Prostate gland (tissue), 2 donors: Measurements from ENCODE around the gene FAXC. TPM values are rescaled to one million over a fixed set of nuclear protein-coding genes. Genes with fewer than 3 reads are reported as not detected.

Source experiments
- DNase-seq: peaks from one replicate; pipeline ENCODE4 v3.0.0-alpha.2; 2019; ENCODE audit warnings: low spot score
- H3K27ac ChIP-seq, 2 donors: fragments of 200-600 bp; sonication (generic); 2 replicates each; pipeline ENCODE4 v1.5.1; 2017 to 2019
- H3K27me3 ChIP-seq: fragments of 200-600 bp; sonication (generic); replicated peaks from 2 replicates; pipeline ENCODE4 v1.5.1; 2019; ENCODE audit not compliant: insufficient read depth
- H3K36me3 ChIP-seq, 2 donors: fragments of 200-600 bp; sonication (generic); 1 replicate in 1 of 2; 2 replicates in 1 of 2; pipeline versions ENCODE4 v1.5.1 to v1.8.1; 2017 to 2019
- H3K4me1 ChIP-seq: fragments of 200-600 bp; sonication (generic); replicated peaks from 2 replicates; pipeline ENCODE4 v1.5.1; 2019
- H3K4me3 ChIP-seq, 2 donors: fragments of 200-600 bp; sonication (generic); 2 replicates each; pipeline ENCODE4 v1.5.1; 2017 to 2019
- H3K9me3 ChIP-seq: fragments of 200-600 bp; sonication (generic); 2 replicates; pipeline ENCODE4 v1.5.1; 2017
- POLR2A ChIP-seq: fragments of 450-650 bp; IDR thresholded peaks from one replicate; pipeline ENCODE4 v1.6.1; 2016; ENCODE audit warnings: antibody characterized with exemption, mild to moderate bottlenecking
- POLR2AphosphoS5 ChIP-seq: sonication (generic); formaldehyde crosslinking; IDR thresholded peaks from one replicate; pipeline ENCODE4 v1.6.1; 2017; ENCODE audit warnings: antibody characterized with exemption
- WGBS: methylation state at CpG from one replicate; pipeline ENCODE4 v1.1.5; 2018; 5-methylcytosine and 5-hydroxymethylcytosine counted together
- intact Hi-C: fragments of 100-400 bp; cut with DNase I; formaldehyde crosslinking; loops from one replicate; pipeline ENCODE4 v1.14.2; 2022
- total RNA-seq, 2 donors: library from RNA; depleted of rRNA; stranded (reverse); fragments of >200 nt; gene quantifications; one replicate each; pipeline ENCODE4 v1.1.0, GENCODE V29; 2016
- TF ChIP-seq, protein P1 (sequence below), 4 experiments: fragments of 200-600 bp in 2 of 4; fragments of 450-650 bp in 2 of 4; sonication (generic) in 2 of 4; IDR thresholded peaks; 1 replicate in 3 of 4; 2 replicates in 1 of 4; pipeline ENCODE4 v1.5.1; 2016 to 2019; ENCODE audit warnings: antibody characterized with exemption in 4 of 4, mild to moderate bottlenecking in 2 of 4, moderate library complexity in 2 of 4

The FAXC gene
- total RNA-seq, 2 donors from 2014 or later, result 6.5 to 14.7 TPM

DNA sequence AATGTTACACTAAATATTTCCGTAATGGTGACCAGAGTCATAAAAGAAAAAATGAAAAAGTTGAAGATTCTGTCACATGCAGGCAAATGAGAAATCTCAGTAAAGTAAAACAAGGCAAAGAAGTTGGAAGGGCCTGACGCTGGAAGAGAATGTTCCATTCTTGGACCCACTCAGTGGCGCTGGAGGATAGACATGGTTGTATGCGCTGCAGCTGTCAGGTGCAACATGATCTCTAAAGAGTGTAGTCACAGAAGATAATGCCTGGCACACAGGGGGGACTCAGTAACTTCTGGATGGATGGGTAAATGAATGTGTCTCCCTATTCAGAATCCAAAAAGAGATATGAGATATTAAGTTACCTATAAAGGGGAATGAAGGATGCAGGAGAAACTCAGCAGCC, 116.3 kb downstream of the FAXC start:
- Histone ChIP-seq H3K27ac (no peak overlapping the region), H3K4me1 (no peaks in the 10 kb centered on the region), H3K36me3 (no peaks in the 10 kb centered on the region), H3K9me3 (no peaks in the 10 kb centered on the region), H3K27me3 (no peaks in the 10 kb centered on the region), H3K4me3 (no peak overlapping the region)
- 81% methylated on average over 4 of the region's 4 CpGs for WGBS
- DNase-seq, result no peak
- TF ChIP-seq, protein P1, sequence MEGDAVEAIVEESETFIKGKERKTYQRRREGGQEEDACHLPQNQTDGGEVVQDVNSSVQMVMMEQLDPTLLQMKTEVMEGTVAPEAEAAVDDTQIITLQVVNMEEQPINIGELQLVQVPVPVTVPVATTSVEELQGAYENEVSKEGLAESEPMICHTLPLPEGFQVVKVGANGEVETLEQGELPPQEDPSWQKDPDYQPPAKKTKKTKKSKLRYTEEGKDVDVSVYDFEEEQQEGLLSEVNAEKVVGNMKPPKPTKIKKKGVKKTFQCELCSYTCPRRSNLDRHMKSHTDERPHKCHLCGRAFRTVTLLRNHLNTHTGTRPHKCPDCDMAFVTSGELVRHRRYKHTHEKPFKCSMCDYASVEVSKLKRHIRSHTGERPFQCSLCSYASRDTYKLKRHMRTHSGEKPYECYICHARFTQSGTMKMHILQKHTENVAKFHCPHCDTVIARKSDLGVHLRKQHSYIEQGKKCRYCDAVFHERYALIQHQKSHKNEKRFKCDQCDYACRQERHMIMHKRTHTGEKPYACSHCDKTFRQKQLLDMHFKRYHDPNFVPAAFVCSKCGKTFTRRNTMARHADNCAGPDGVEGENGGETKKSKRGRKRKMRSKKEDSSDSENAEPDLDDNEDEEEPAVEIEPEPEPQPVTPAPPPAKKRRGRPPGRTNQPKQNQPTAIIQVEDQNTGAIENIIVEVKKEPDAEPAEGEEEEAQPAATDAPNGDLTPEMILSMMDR (IDR thresholded peaks at IDR 0.05), result no peak
- TF ChIP-seq POLR2AphosphoS5 (no peak), POLR2A (no peak)
- intact Hi-C loops, result no loop called here

DNA sequence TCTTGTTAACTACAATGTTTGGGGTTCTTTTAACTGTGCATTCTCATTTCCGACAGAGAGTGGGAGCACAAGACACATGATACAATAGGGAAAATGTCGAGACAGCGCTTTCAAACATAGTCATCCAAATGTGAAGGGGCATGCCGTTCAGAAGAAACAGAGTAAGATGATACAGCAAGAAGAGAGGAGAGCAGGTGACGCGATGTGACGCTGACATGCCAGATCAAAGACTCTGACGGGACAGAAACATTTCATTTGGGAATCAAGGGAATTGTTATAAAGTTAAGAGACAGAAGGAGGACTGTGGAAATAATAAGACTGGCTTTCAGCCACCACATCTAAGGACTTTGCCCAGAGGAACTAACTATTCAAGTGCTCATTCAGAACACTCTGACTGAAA, 117.4 kb downstream of the FAXC start:
- DNase-seq, result no peak
- Histone ChIP-seq H3K9me3 (no peaks in the 10 kb centered on the region), H3K27me3 (no peaks in the 10 kb centered on the region), H3K36me3 (no peaks in the 10 kb centered on the region), H3K4me1 (no peaks in the 10 kb centered on the region), H3K27ac (no peak overlapping the region), H3K4me3 (no peak overlapping the region)
- intact Hi-C loops, result no loop called here
- 20% methylated on average over 8 of the region's 8 CpGs for WGBS
- TF ChIP-seq, protein P1 (IDR thresholded peaks at IDR 0.05), result no peak
- TF ChIP-seq POLR2AphosphoS5 (no peak), POLR2A (no peak)

DNA sequence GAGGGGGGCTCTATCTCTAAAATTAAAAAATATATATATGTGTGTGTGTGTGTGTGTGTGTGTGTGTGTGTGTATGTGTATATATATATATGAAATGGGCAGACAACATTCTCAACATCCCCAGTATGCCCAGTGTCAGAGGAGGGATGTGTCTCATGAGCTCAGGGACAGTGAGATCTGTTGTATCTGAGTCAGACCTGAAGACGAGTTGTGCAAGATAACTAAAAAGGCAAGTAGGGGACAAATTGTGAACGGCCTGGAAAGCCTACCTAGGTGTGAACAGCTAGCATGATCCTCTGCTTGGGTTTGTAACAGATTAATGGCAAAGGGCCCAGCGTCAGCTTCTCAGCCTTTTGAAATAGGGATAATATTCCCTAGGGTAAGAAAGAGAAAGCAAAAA, 124.3 kb downstream of the FAXC start:
- 77% methylated on average over 3 of the region's 3 CpGs for WGBS
- no peaks in the 10 kb centered on the region for H3K36me3 ChIP-seq
- no peak overlapping the region for H3K4me3 ChIP-seq
- TF ChIP-seq, protein P1 (IDR thresholded peaks at IDR 0.05), result no peak
- TF ChIP-seq POLR2A (no peak), POLR2AphosphoS5 (no peak)
- H3K27ac ChIP-seq, result no peak overlapping the region
- no peaks in the 10 kb centered on the region for H3K9me3 ChIP-seq
- no peaks in the 10 kb centered on the region for H3K27me3 ChIP-seq
- no peak for DNase-seq
- intact Hi-C loops, result no loop called here
- no peaks in the 10 kb centered on the region for H3K4me1 ChIP-seq

Other genes starting within 250 kb of the FAXC start
- 1 to 10 TPM; 4.0 to 6.8 TPM for gene COQ3, start 44.5 kb upstream of the FAXC start, total RNA-seq
- 100 to 1,000 TPM in 1 of 2 donors, 10 to 100 TPM in 1; 62.0 to 161 TPM for gene PNISR, start 75.6 kb upstream of the FAXC start, total RNA-seq
- gene USP45, start 165.7 kb upstream of the FAXC start, total RNA-seq, result 10 to 100 TPM; 14.3 to 19.4 TPM
- 10 to 100 TPM; 37.8 to 83.4 TPM for gene CCNC, start 219.0 kb upstream of the FAXC start, total RNA-seq